GM19025 (cell line): ENCODE results near the gene LRP1B.

Experiments
- ATAC-seq: cut with Tn5 transposase; IDR thresholded peaks from one replicate; pipeline ENCODE4 v1.9.1; 2021; ENCODE audit warnings: mild to moderate bottlenecking, low read depth, moderate library complexity; ENCODE audit not compliant: unreplicated experiment

The LRP1B gene

GRCh38 chr2:141796449-141796848 is 334.4 kb downstream of the LRP1B start:
- ATAC-seq: no peak

GRCh38 chr2:141791521-141791920 is 339.3 kb downstream of the LRP1B start:
- no peak for ATAC-seq

GRCh38 chr2:141782574-141782973 is 348.2 kb downstream of the LRP1B start:
- ATAC-seq: no peak

GRCh38 chr2:141778315-141778835 is 352.4 kb downstream of the LRP1B start:
- ATAC-seq: no peak

- ATAC-seq: no peak
Measured at GRCh38 chr2:141770530-141770929, 360.3 kb downstream of the LRP1B start.

GRCh38 chr2:141767691-141768090 is 363.1 kb downstream of the LRP1B start:
- ATAC-seq: no peak

GRCh38 chr2:141767051-141767450 is 363.8 kb downstream of the LRP1B start:
- no peak for ATAC-seq

- no peak for ATAC-seq
Measured at GRCh38 chr2:141766225-141766624, 364.6 kb downstream of the LRP1B start.

GRCh38 chr2:141748616-141749015 is 382.2 kb downstream of the LRP1B start:
- ATAC-seq: no peak

GRCh38 chr2:141741652-141742051 is 389.2 kb downstream of the LRP1B start:
- ATAC-seq: no peak

- ATAC-seq: no peak
Measured at GRCh38 chr2:141737492-141738255, 393.1 kb downstream of the LRP1B start.

GRCh38 chr2:141736466-141736865 is 394.4 kb downstream of the LRP1B start:
- ATAC-seq: no peak

GRCh38 chr2:141728886-141729285 is 401.9 kb downstream of the LRP1B start:
- ATAC-seq: no peak

GRCh38 chr2:141728142-141728541 is 402.7 kb downstream of the LRP1B start:
- no peak for ATAC-seq

- ATAC-seq: no peak
Measured at GRCh38 chr2:141724426-141724825, 406.4 kb downstream of the LRP1B start.

GRCh38 chr2:141723814-141724213 is 407.0 kb downstream of the LRP1B start:
- no peak for ATAC-seq

- ATAC-seq: no peak
Measured at GRCh38 chr2:141720476-141720875, 410.3 kb downstream of the LRP1B start.

- no peak for ATAC-seq
Measured at GRCh38 chr2:141714496-141714895, 416.3 kb downstream of the LRP1B start.

GRCh38 chr2:141711627-141712026 is 419.2 kb downstream of the LRP1B start:
- no peak for ATAC-seq

GRCh38 chr2:141710589-141711239 is 420.1 kb downstream of the LRP1B start:
- ATAC-seq: no peak

GRCh38 chr2:141709756-141710155 is 421.1 kb downstream of the LRP1B start:
- ATAC-seq: no peak

GRCh38 chr2:141707486-141707885 is 423.3 kb downstream of the LRP1B start:
- no peak for ATAC-seq
